Measurements from ENCODE around the gene UTP18. TPM values are rescaled to one million over a fixed set of nuclear protein-coding genes. Genes with fewer than 3 reads are reported as not detected.

The UTP18 gene
- polyA plus RNA-seq, 1 donor, result 37.0 TPM

- Histone ChIP-seq H3K27me3 (ENCODE audit: control insufficient read depth, insufficient read depth, low read length) (no peaks in the 10 kb centered on the region), H3K27ac (ENCODE audit: low read length) (no peak overlapping the region), H3K36me3 (ENCODE audit: control insufficient read depth, insufficient read depth, low read length) (peaks cover 4% of the 10 kb centered on the region), H3K9me3 (ENCODE audit: control insufficient read depth, low read depth, low read length) (no peaks in the 10 kb centered on the region), H3K4me3 (ENCODE audit: low read length) (no peak overlapping the region), H3K4me1 (ENCODE audit: control insufficient read depth, insufficient read depth, low read length) (no peaks in the 10 kb centered on the region)
- no peak for DNase-seq
- WGBS (ENCODE audit: insufficient coverage, low lambda C conversion rate), result 80% methylated on average over 2 of the region's 4 CpGs
Measured at GRCh38 chr17:51231999-51232398, 28.3 kb upstream of the UTP18 start.

GRCh38 chr17:51234162-51234561 is 26.2 kb upstream of the UTP18 start:
- Histone ChIP-seq H3K36me3 (ENCODE audit: control insufficient read depth, insufficient read depth, low read length) (peaks cover 8% of the 10 kb centered on the region), H3K4me1 (ENCODE audit: control insufficient read depth, insufficient read depth, low read length) (no peaks in the 10 kb centered on the region), H3K9me3 (ENCODE audit: control insufficient read depth, low read depth, low read length) (no peaks in the 10 kb centered on the region), H3K4me3 (ENCODE audit: low read length) (no peak overlapping the region), H3K27me3 (ENCODE audit: control insufficient read depth, insufficient read depth, low read length) (no peaks in the 10 kb centered on the region), H3K27ac (ENCODE audit: low read length) (no peak overlapping the region)
- 100% methylated on average over 3 of the region's 6 CpGs for WGBS (ENCODE audit: insufficient coverage, low lambda C conversion rate)
- no peak for DNase-seq

- Histone ChIP-seq H3K27me3 (ENCODE audit: control insufficient read depth, insufficient read depth, low read length) (no peaks in the 10 kb centered on the region), H3K27ac (ENCODE audit: low read length) (no peak overlapping the region), H3K9me3 (ENCODE audit: control insufficient read depth, low read depth, low read length) (no peaks in the 10 kb centered on the region), H3K4me1 (ENCODE audit: control insufficient read depth, insufficient read depth, low read length) (no peaks in the 10 kb centered on the region), H3K36me3 (ENCODE audit: control insufficient read depth, insufficient read depth, low read length) (peaks cover 4% of the 10 kb centered on the region), H3K4me3 (ENCODE audit: low read length) (no peak overlapping the region)
- 89% methylated on average over 5 of the region's 6 CpGs for WGBS (ENCODE audit: insufficient coverage, low lambda C conversion rate)
- no peak for DNase-seq
Measured at GRCh38 chr17:51238255-51238887, 22.0 kb upstream of the UTP18 start.

GRCh38 chr17:51240275-51240674 is 20.1 kb upstream of the UTP18 start:
- H3K27ac ChIP-seq (ENCODE audit: low read length), result no peak overlapping the region
- peaks cover 4% of the 10 kb centered on the region for H3K36me3 ChIP-seq (ENCODE audit: control insufficient read depth, insufficient read depth, low read length)
- no peaks in the 10 kb centered on the region for H3K27me3 ChIP-seq (ENCODE audit: control insufficient read depth, insufficient read depth, low read length)
- H3K4me3 ChIP-seq (ENCODE audit: low read length), result no peak overlapping the region
- no peak for DNase-seq
- no peaks in the 10 kb centered on the region for H3K4me1 ChIP-seq (ENCODE audit: control insufficient read depth, insufficient read depth, low read length)
- no CpG with 5 or more reads among the region's 2 CpGs for WGBS (ENCODE audit: insufficient coverage, low lambda C conversion rate)
- H3K9me3 ChIP-seq (ENCODE audit: control insufficient read depth, low read depth, low read length), result no peaks in the 10 kb centered on the region

DNA sequence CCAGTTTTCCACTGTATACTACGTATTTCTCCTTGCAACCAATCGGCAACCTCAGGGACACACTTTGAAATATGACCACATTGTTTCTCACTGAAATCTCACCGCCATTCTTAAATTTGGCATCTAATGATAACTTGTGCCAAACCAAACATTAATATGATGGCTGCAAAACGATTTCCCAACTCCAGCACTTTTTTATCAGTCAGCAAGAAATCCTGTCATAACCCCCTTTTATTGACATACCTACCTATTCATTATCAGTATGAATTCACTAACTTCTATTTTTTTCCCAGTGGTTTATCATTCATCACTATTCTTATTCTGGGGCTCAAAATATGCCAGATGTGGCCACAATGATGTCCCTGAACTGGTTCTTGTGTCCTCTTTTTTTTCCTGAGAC is 16.3 kb upstream of the UTP18 start:
- Histone ChIP-seq H3K27ac (ENCODE audit: low read length) (no peak overlapping the region), H3K27me3 (ENCODE audit: control insufficient read depth, insufficient read depth, low read length) (no peaks in the 10 kb centered on the region), H3K36me3 (ENCODE audit: control insufficient read depth, insufficient read depth, low read length) (no peaks in the 10 kb centered on the region), H3K9me3 (ENCODE audit: control insufficient read depth, low read depth, low read length) (no peaks in the 10 kb centered on the region), H3K4me3 (ENCODE audit: low read length) (no peak overlapping the region), H3K4me1 (ENCODE audit: control insufficient read depth, insufficient read depth, low read length) (no peaks in the 10 kb centered on the region)
- WGBS (ENCODE audit: insufficient coverage, low lambda C conversion rate), result 83% methylated on average over 1 of the region's 4 CpGs
- no peak for DNase-seq

- Histone ChIP-seq H3K27ac (ENCODE audit: low read length) (no peak overlapping the region), H3K4me1 (ENCODE audit: control insufficient read depth, insufficient read depth, low read length) (no peaks in the 10 kb centered on the region), H3K4me3 (ENCODE audit: low read length) (no peak overlapping the region), H3K9me3 (ENCODE audit: control insufficient read depth, low read depth, low read length) (no peaks in the 10 kb centered on the region), H3K36me3 (ENCODE audit: control insufficient read depth, insufficient read depth, low read length) (no peaks in the 10 kb centered on the region), H3K27me3 (ENCODE audit: control insufficient read depth, insufficient read depth, low read length) (no peaks in the 10 kb centered on the region)
- DNase-seq, result no peak
- WGBS (ENCODE audit: insufficient coverage, low lambda C conversion rate), result no CpG with 5 or more reads among the region's 1 CpG
Measured at GRCh38 chr17:51245535-51245934, 14.8 kb upstream of the UTP18 start.

- Histone ChIP-seq H3K27me3 (ENCODE audit: control insufficient read depth, insufficient read depth, low read length) (no peaks in the 10 kb centered on the region), H3K4me3 (ENCODE audit: low read length) (no peak overlapping the region), H3K9me3 (ENCODE audit: control insufficient read depth, low read depth, low read length) (no peaks in the 10 kb centered on the region), H3K4me1 (ENCODE audit: control insufficient read depth, insufficient read depth, low read length) (no peaks in the 10 kb centered on the region), H3K36me3 (ENCODE audit: control insufficient read depth, insufficient read depth, low read length) (peaks cover 16% of the 10 kb centered on the region), H3K27ac (ENCODE audit: low read length) (no peak overlapping the region)
- no CpG with 5 or more reads among the region's 3 CpGs for WGBS (ENCODE audit: insufficient coverage, low lambda C conversion rate)
- no peak for DNase-seq
Measured at GRCh38 chr17:51250314-51250840, 10.0 kb upstream of the UTP18 start.

GRCh38 chr17:51251010-51251409 is 9.3 kb upstream of the UTP18 start:
- H3K36me3 ChIP-seq (ENCODE audit: control insufficient read depth, insufficient read depth, low read length), result peaks cover 16% of the 10 kb centered on the region
- H3K27me3 ChIP-seq (ENCODE audit: control insufficient read depth, insufficient read depth, low read length), result no peaks in the 10 kb centered on the region
- no peak for DNase-seq
- H3K4me3 ChIP-seq (ENCODE audit: low read length), result no peak overlapping the region
- no peaks in the 10 kb centered on the region for H3K9me3 ChIP-seq (ENCODE audit: control insufficient read depth, low read depth, low read length)
- H3K4me1 ChIP-seq (ENCODE audit: control insufficient read depth, insufficient read depth, low read length), result no peaks in the 10 kb centered on the region
- H3K27ac ChIP-seq (ENCODE audit: low read length), result no peak overlapping the region

GRCh38 chr17:51255673-51256072 is 4.7 kb upstream of the UTP18 start:
- peak in 1 of 2 donors; percentile 45 for DNase-seq
- WGBS (ENCODE audit: insufficient coverage, low lambda C conversion rate), result 42% methylated on average over 2 of the region's 6 CpGs
- Histone ChIP-seq H3K9me3 (ENCODE audit: control insufficient read depth, low read depth, low read length) (no peaks in the 10 kb centered on the region), H3K4me1 (ENCODE audit: control insufficient read depth, insufficient read depth, low read length) (peaks cover 11% of the 10 kb centered on the region), H3K27me3 (ENCODE audit: control insufficient read depth, insufficient read depth, low read length) (no peaks in the 10 kb centered on the region), H3K4me3 (ENCODE audit: low read length) (no peak overlapping the region), H3K27ac (ENCODE audit: low read length) (peak overlapping the region; percentile 32), H3K36me3 (ENCODE audit: control insufficient read depth, insufficient read depth, low read length) (peaks cover 20% of the 10 kb centered on the region)

DNA sequence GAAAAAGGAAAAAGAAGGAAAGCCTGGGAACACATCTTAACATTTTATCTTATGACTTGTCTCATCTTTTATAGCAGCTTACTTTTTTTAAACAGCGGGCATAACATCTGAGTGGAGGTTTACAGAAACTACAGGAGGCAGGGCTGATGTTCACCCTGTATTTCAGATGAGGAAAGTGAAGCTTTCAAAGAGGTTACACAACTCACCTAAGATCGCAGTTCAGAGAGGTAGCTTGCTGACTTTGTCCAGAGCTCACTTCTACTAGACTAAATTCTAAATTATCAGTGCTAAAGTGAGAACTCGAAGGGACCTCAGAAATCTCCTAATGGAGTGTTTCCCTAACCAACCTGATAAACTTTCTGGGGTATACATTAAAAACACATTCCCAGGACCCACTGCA is 4.2 kb upstream of the UTP18 start:
- no CpG with 5 or more reads among the region's 3 CpGs for WGBS (ENCODE audit: insufficient coverage, low lambda C conversion rate)

More for the DNA sequence above, 4.2 kb upstream of the UTP18 start:
- Histone ChIP-seq H3K27me3 (ENCODE audit: control insufficient read depth, insufficient read depth, low read length) (no peaks in the 10 kb centered on the region), H3K27ac (ENCODE audit: low read length) (peak overlapping the region; percentile 32), H3K4me3 (ENCODE audit: low read length) (no peak overlapping the region), H3K4me1 (ENCODE audit: control insufficient read depth, insufficient read depth, low read length) (peaks cover 11% of the 10 kb centered on the region), H3K9me3 (ENCODE audit: control insufficient read depth, low read depth, low read length) (no peaks in the 10 kb centered on the region), H3K36me3 (ENCODE audit: control insufficient read depth, insufficient read depth, low read length) (peaks cover 20% of the 10 kb centered on the region)
- DNase-seq, result peak; percentile 24 to 37

Measured in large intestine (tissue), 3 donors.